Mesendoderm (in vitro differentiated cells): ENCODE measurements around the gene NLGN1.

Experiments used
- DNase-seq: peaks from one replicate; pipeline ENCODE4 v3.0.0; 2013
- H2AK5ac ChIP-seq: 2 replicates; pipeline ENCODE4 v1.6.1; 2013; ENCODE audit warnings: low read length, inconsistent platforms
- H2BK120ac ChIP-seq: 2 replicates; pipeline ENCODE4 v1.6.1; 2013; ENCODE audit warnings: low read depth, mild to moderate bottlenecking, low read length, moderate library complexity, mixed read lengths
- H2BK15ac ChIP-seq: replicated peaks from 2 replicates; pipeline ENCODE4 v1.6.1; 2013; ENCODE audit warnings: low read depth, mild to moderate bottlenecking, moderate library complexity
- H2BK5ac ChIP-seq: 2 replicates; pipeline ENCODE4 v1.6.1; 2013; ENCODE audit warnings: low read length, inconsistent platforms
- H3K18ac ChIP-seq: 2 replicates; pipeline ENCODE4 v1.6.1; 2013; ENCODE audit warnings: mild to moderate bottlenecking, low read length, mixed read lengths
- H3K23ac ChIP-seq: one replicate; pipeline ENCODE4 v1.6.1; 2013; ENCODE audit warnings: low read length
- H3K27ac ChIP-seq: 2 replicates; pipeline ENCODE4 v1.5.1; 2013; ENCODE audit warnings: low read depth, mild to moderate bottlenecking, inconsistent platforms, low read length, moderate library complexity
- H3K27me3 ChIP-seq: 2 replicates; pipeline ENCODE4 v1.6.1; 2013; ENCODE audit warnings: low read length, control low read depth, mild to moderate bottlenecking, inconsistent platforms; ENCODE audit not compliant: insufficient read depth, poor library complexity
- H3K36me3 ChIP-seq: 2 replicates; pipeline ENCODE4 v1.6.1; 2013; ENCODE audit warnings: low read length, inconsistent platforms; ENCODE audit not compliant: control insufficient read depth, insufficient read depth
- H3K4ac ChIP-seq: one replicate; pipeline ENCODE4 v1.6.1; 2013; ENCODE audit warnings: low read depth, mild to moderate bottlenecking, low read length, moderate library complexity
- H3K4me1 ChIP-seq: 2 replicates; pipeline ENCODE4 v1.6.1; 2013; ENCODE audit warnings: low read depth, low read length, inconsistent platforms; ENCODE audit not compliant: control insufficient read depth
- H3K4me2 ChIP-seq: 2 replicates; pipeline ENCODE4 v1.6.1; 2013; ENCODE audit warnings: low read length
- H3K4me3 ChIP-seq: 2 replicates; pipeline ENCODE4 v1.5.1; 2013; ENCODE audit warnings: mild to moderate bottlenecking, low read length
- H3K56ac ChIP-seq: one replicate; pipeline ENCODE4 v1.6.1; 2013; ENCODE audit warnings: low read length
- H3K79me1 ChIP-seq: 2 replicates; pipeline ENCODE4 v1.6.1; 2013; ENCODE audit warnings: low read length, inconsistent platforms
- H3K79me2 ChIP-seq: 2 replicates; pipeline ENCODE4 v1.6.1; 2013; ENCODE audit warnings: mild to moderate bottlenecking, low read length; ENCODE audit not compliant: control insufficient read depth, insufficient read depth
- H3K9ac ChIP-seq: 2 replicates; pipeline ENCODE4 v1.6.1; 2013; ENCODE audit warnings: low read length, inconsistent platforms
- H4K5ac ChIP-seq: one replicate; pipeline ENCODE4 v1.6.1; 2013; ENCODE audit warnings: low read length
- H4K8ac ChIP-seq: one replicate; pipeline ENCODE4 v1.6.1; 2013; ENCODE audit warnings: low read depth, mild to moderate bottlenecking, control low read depth, low read length, moderate library complexity
- WGBS: extraction: QIAGEN DNeasy Blood & Tissue Kit; methylation state at CpG from one replicate; pipeline ENCODE4 v1.1.7; 2013; ENCODE audit warnings: low lambda C conversion rate, missing lambda C conversion rate; ENCODE audit not compliant: insufficient coverage; ENCODE audit errors: extremely low coverage; 5-methylcytosine and 5-hydroxymethylcytosine counted together

Gene NLGN1

GRCh38 chr3:173945806-173946205, 548.3 kb downstream of the NLGN1 start:
- Histone ChIP-seq H3K4ac (no peak overlapping the region), H3K36me3 (no peaks in the 10 kb centered on the region), H2BK120ac (no peak overlapping the region), H3K79me2 (no peaks in the 10 kb centered on the region), H3K23ac (no peak overlapping the region), H3K18ac (no peak overlapping the region), H2AK5ac (no peak overlapping the region), H2BK15ac (no peak overlapping the region), H2BK5ac (no peak overlapping the region), H3K79me1 (no peaks in the 10 kb centered on the region), H4K5ac (no peak overlapping the region), H3K27ac (no peak overlapping the region), H3K9ac (no peak overlapping the region), H3K4me3 (no peak overlapping the region), H3K4me1 (no peaks in the 10 kb centered on the region), H3K56ac (no peak overlapping the region), H3K4me2 (no peak overlapping the region), H4K8ac (no peak overlapping the region), H3K27me3 (no peaks in the 10 kb centered on the region)
- DNase-seq: no peak
- WGBS: no CpG with 5 or more reads among the region's 1 CpG

DNA sequence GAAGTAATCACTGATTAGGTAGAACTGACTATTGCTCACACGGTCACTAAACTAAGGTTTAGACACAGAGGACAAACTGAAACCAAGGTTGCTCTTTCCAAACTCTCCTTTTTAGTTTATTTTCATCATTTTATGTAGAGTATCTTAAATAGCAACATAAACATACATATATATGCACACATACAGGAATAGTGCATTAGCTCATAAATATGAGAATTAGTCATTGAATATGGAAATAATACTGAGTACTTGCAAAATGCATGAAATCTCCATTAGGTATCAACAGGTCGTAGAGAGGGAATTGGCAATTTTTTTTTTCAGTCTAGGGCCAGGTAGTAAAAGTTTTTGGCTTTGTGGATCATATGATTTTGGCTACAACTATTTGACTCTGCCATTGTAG, 557.1 kb downstream of the NLGN1 start:
- H3K27ac ChIP-seq: no peak overlapping the region
- H2AK5ac ChIP-seq: no peak overlapping the region
- H3K18ac ChIP-seq: no peak overlapping the region
- H3K56ac ChIP-seq: no peak overlapping the region
- H3K4me2 ChIP-seq: no peak overlapping the region
- no peak overlapping the region for H3K4ac ChIP-seq
- no peaks in the 10 kb centered on the region for H3K4me1 ChIP-seq
- no peak overlapping the region for H3K9ac ChIP-seq
- no peak overlapping the region for H2BK120ac ChIP-seq
- no peak overlapping the region for H3K23ac ChIP-seq
- no peaks in the 10 kb centered on the region for H3K79me2 ChIP-seq
- WGBS: no CpG with 5 or more reads among the region's 2 CpGs
- H3K79me1 ChIP-seq: no peaks in the 10 kb centered on the region
- H2BK15ac ChIP-seq: no peak overlapping the region
- no peaks in the 10 kb centered on the region for H3K36me3 ChIP-seq
- H3K4me3 ChIP-seq: no peak overlapping the region
- no peak overlapping the region for H4K5ac ChIP-seq
- H4K8ac ChIP-seq: no peak overlapping the region
- no peak for DNase-seq
- H3K27me3 ChIP-seq: no peaks in the 10 kb centered on the region
- no peak overlapping the region for H2BK5ac ChIP-seq

DNA sequence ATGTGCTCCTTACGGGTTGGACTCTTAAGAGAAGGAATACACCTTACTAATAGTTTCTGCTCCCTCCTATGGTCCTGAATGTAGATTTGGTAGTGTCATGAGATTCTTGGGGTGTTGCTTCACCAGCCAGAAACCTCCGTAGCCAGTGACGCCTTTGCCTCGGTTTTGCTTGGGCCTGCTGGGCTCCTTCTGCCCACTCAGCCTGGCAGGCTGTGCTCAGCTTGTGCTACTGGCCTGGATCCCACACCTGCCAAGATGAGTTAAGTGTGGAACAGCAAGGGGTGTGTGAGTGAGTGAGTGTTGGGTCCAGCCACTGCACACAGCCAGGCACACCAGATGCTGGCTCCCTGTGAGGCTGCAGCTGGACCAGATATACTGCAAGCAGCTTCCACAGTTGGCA, 560.1 kb downstream of the NLGN1 start:
- Histone ChIP-seq H3K4me2 (no peak overlapping the region), H4K5ac (no peak overlapping the region)
- WGBS: no CpG with 5 or more reads among the region's 4 CpGs

DNA sequence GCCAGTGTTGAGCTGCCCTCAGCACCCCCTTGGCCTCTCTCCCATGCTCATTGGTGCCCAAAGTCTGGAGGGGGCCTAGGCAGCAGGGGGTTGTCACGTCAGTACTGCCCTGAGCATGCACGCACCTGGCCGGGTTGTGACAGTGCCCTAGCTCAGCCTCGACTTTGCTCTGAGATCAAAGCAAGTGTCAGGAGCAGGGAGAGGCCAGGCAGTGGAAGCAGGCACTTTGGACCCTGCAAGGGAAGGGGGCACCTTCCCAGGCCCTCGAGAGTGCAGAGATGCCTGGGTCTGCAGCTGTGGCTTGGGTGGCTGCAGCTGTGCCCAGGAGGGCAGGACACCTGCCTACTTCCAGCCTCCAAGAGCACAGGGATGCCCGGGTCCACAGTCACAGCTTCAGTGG, 561.3 kb downstream of the NLGN1 start:
- Histone ChIP-seq H3K27me3 (no peaks in the 10 kb centered on the region), H2AK5ac (no peak overlapping the region), H3K27ac (no peak overlapping the region), H3K9ac (no peak overlapping the region), H3K4me2 (no peak overlapping the region), H2BK15ac (no peak overlapping the region), H4K8ac (no peak overlapping the region), H3K79me2 (no peaks in the 10 kb centered on the region), H2BK5ac (no peak overlapping the region), H3K4ac (no peak overlapping the region), H4K5ac (no peak overlapping the region), H3K23ac (no peak overlapping the region), H3K4me3 (no peak overlapping the region), H3K36me3 (no peaks in the 10 kb centered on the region), H3K79me1 (no peaks in the 10 kb centered on the region), H3K56ac (no peak overlapping the region), H2BK120ac (no peak overlapping the region), H3K18ac (no peak overlapping the region), H3K4me1 (no peaks in the 10 kb centered on the region)
- WGBS: no CpG with 5 or more reads among the region's 6 CpGs
- DNase-seq: no peak

More for the DNA sequence above, 560.1 kb downstream of the NLGN1 start:
- Histone ChIP-seq H3K56ac (no peak overlapping the region), H3K79me2 (no peaks in the 10 kb centered on the region), H3K4me3 (no peak overlapping the region), H3K4me1 (no peaks in the 10 kb centered on the region), H3K27me3 (no peaks in the 10 kb centered on the region), H3K18ac (no peak overlapping the region), H3K79me1 (no peaks in the 10 kb centered on the region), H3K9ac (no peak overlapping the region), H3K4ac (no peak overlapping the region), H2BK15ac (no peak overlapping the region), H2BK5ac (no peak overlapping the region), H3K23ac (no peak overlapping the region), H3K27ac (no peak overlapping the region), H3K36me3 (no peaks in the 10 kb centered on the region), H2AK5ac (no peak overlapping the region), H2BK120ac (no peak overlapping the region), H4K8ac (no peak overlapping the region)
- DNase-seq: no peak

GRCh38 chr3:173970281-173970680, 572.7 kb downstream of the NLGN1 start:
- H3K9ac ChIP-seq: no peak overlapping the region
- H3K27me3 ChIP-seq: no peaks in the 10 kb centered on the region
- no CpG with 5 or more reads among the region's 4 CpGs for WGBS
- no peak overlapping the region for H3K56ac ChIP-seq
- H3K79me2 ChIP-seq: no peaks in the 10 kb centered on the region
- H3K23ac ChIP-seq: no peak overlapping the region
- H2BK5ac ChIP-seq: no peak overlapping the region
- no peak overlapping the region for H2BK120ac ChIP-seq
- no peak for DNase-seq
- no peaks in the 10 kb centered on the region for H3K79me1 ChIP-seq
- H3K18ac ChIP-seq: no peak overlapping the region
- no peak overlapping the region for H4K8ac ChIP-seq
- H3K4ac ChIP-seq: no peak overlapping the region
- H3K4me2 ChIP-seq: no peak overlapping the region
- H3K4me1 ChIP-seq: no peaks in the 10 kb centered on the region
- H3K27ac ChIP-seq: no peak overlapping the region
- H2BK15ac ChIP-seq: no peak overlapping the region
- no peaks in the 10 kb centered on the region for H3K36me3 ChIP-seq
- no peak overlapping the region for H2AK5ac ChIP-seq
- no peak overlapping the region for H3K4me3 ChIP-seq
- H4K5ac ChIP-seq: no peak overlapping the region

DNA sequence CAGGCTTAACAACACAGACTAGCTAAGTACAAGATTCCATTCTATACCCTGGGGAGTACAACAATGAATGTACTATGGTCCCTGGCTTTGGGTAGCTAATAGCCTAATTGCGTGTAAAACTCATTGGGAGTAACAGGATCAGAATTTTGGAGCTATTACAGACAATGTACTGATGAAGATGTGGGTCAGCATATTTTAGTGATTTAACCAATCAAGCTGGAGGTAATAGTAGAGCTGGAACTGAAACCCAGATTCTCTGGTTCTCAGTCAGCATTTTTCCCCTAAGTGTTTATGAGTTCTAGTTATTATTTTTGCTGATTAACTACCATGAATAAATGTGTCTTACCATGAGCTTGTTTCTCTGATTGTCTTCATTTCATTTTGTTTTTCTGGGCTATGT, 578.7 kb downstream of the NLGN1 start:
- Histone ChIP-seq H2BK15ac (no peak overlapping the region), H3K4me1 (no peaks in the 10 kb centered on the region), H2AK5ac (no peak overlapping the region), H2BK5ac (no peak overlapping the region), H4K8ac (no peak overlapping the region), H4K5ac (no peak overlapping the region), H2BK120ac (no peak overlapping the region), H3K79me2 (no peaks in the 10 kb centered on the region), H3K27ac (no peak overlapping the region), H3K18ac (no peak overlapping the region), H3K4ac (no peak overlapping the region), H3K9ac (no peak overlapping the region), H3K4me3 (no peak overlapping the region), H3K56ac (no peak overlapping the region), H3K27me3 (no peaks in the 10 kb centered on the region), H3K36me3 (no peaks in the 10 kb centered on the region), H3K23ac (no peak overlapping the region), H3K79me1 (no peaks in the 10 kb centered on the region), H3K4me2 (no peak overlapping the region)
- no CpG with 5 or more reads among the region's 1 CpG for WGBS
- no peak for DNase-seq
